GM12878 (cell line): ENCODE results near the gene ADAM33. TPM values are rescaled to one million over a fixed set of nuclear protein-coding genes. Genes with fewer than 3 reads are reported as not detected.

ENCODE experiments used
- ATAC-seq: fragments of 200-7000 bp; cut with Tn5 transposase; 3 replicates; pipeline ENCODE4 v1.9.1; 2020; ENCODE audit warnings: mild to moderate bottlenecking, moderate library complexity
- BruUV-seq: library from RNA; stranded (reverse); fragments of 400-500 nt; replicated peaks from 2 replicates; lab custom pipeline; 2021; lab: Mats Ljungman, UMichigan
- CTCF ChIA-PET: fragments of 300-600 bp; sonication (Branson Sonifier 250); formaldehyde crosslinking; extraction: SDS; loops from one replicate; lab custom pipeline; 2021; ENCODE audit warnings: inconsistent platforms; lab: Yijun Ruan, JAX
- POLR2A ChIA-PET: fragments of 350-600 bp; formaldehyde crosslinking; extraction: SDS; loops from one replicate; lab custom pipeline; 2021; ENCODE audit warnings: inconsistent platforms; lab: Charles Lee
- RAD21 ChIA-PET: fragments of 300-600 bp; sonication (Branson Sonifier 250); formaldehyde crosslinking; loops from one replicate; lab custom pipeline; 2023; ENCODE audit warnings: antibody characterized with exemption; ENCODE audit not compliant: unreplicated experiment; lab: Charles Lee
- SMC1A ChIA-PET: fragments of 300-600 bp; sonication (Branson Sonifier 250); formaldehyde crosslinking; loops from one replicate; lab custom pipeline; 2023; ENCODE audit not compliant: unreplicated experiment, uncharacterized antibody; lab: Charles Lee
- DNase-seq: peaks from one replicate; pipeline ENCODE4 v3.0.0-alpha.2; 2011; ENCODE audit warnings: low read depth, low spot score
- FAIRE-seq: peaks from 3 replicates; lab custom pipeline; 2011; peaks lifted over from hg19 to GRCh38; lab: Jason Lieb, UNC
- H2AFZ ChIP-seq: 2 replicates; pipeline ENCODE4 v1.6.0; 2011; ENCODE audit warnings: low read depth, low read length, control low read depth; ENCODE audit not compliant: control insufficient read depth
- H3K27ac ChIP-seq: 2 replicates; pipeline ENCODE4 v1.5.1; 2011; ENCODE audit warnings: control low read depth; ENCODE audit not compliant: control insufficient read depth, insufficient read depth
- H3K27me3 ChIP-seq, 2 experiments: replicated peaks in 1 of 2; 2 replicates each; pipeline versions ENCODE4 v1.6.0 to v1.6.1; 2011; ENCODE audit warnings: low read length in 1 of 2; ENCODE audit not compliant: control insufficient read depth in 2 of 2, insufficient read depth in 2 of 2
- H3K36me3 ChIP-seq, 2 experiments: 2 replicates each; pipeline ENCODE4 v1.5.1; 2011; ENCODE audit warnings: low read length in 1 of 2; ENCODE audit not compliant: control insufficient read depth in 2 of 2, insufficient read depth in 2 of 2
- H3K4me1 ChIP-seq: 2 replicates; pipeline ENCODE4 v1.6.1; 2011; ENCODE audit warnings: mild to moderate bottlenecking, low read length, moderate library complexity, mixed read lengths; ENCODE audit not compliant: control insufficient read depth, insufficient read depth
- H3K4me2 ChIP-seq: 2 replicates; pipeline ENCODE4 v1.6.0; 2011; ENCODE audit warnings: control low read depth; ENCODE audit not compliant: control insufficient read depth, insufficient read depth
- H3K4me3 ChIP-seq: fragments of 200-600 bp; sonication (generic); 2 replicates; pipeline ENCODE4 v1.5.1; 2016
- H3K79me2 ChIP-seq: 2 replicates; pipeline ENCODE4 v1.6.0; 2011; ENCODE audit warnings: low read length; ENCODE audit not compliant: control insufficient read depth, insufficient read depth
- H3K9ac ChIP-seq: 2 replicates; pipeline ENCODE4 v1.8.0; 2011; ENCODE audit warnings: low read length, control low read depth, mixed read lengths; ENCODE audit not compliant: control insufficient read depth, insufficient read depth
- H3K9me3 ChIP-seq: replicated peaks from 3 replicates; pipeline ENCODE4 v1.5.1; 2011; ENCODE audit warnings: mild to moderate bottlenecking, low read length; ENCODE audit not compliant: control insufficient read depth, insufficient read depth
- H4K20me1 ChIP-seq: 2 replicates; pipeline ENCODE4 v1.6.0; 2011; ENCODE audit not compliant: control insufficient read depth, insufficient read depth
- BACH1 ChIP-seq: fragments of 450-650 bp; IDR thresholded peaks from 2 replicates; pipeline ENCODE4 v1.6.1; 2017; ENCODE audit warnings: mild to moderate bottlenecking, borderline replicate concordance
- BHLHE40 ChIP-seq, 2 experiments: fragments of 450-650 bp in 1 of 2; IDR thresholded peaks; 2 replicates each; pipeline ENCODE4 v1.6.1; 2011 to 2017; ENCODE audit warnings: low read depth in 2 of 2, borderline replicate concordance in 1 of 2, improper control_type of control experiment in 1 of 2, low read length in 1 of 2, mild to moderate bottlenecking in 1 of 2
- CHD2 ChIP-seq: IDR thresholded peaks from 2 replicates; pipeline ENCODE4 v1.6.1; 2011; ENCODE audit warnings: low read depth, low read length, improper control_type of control experiment, borderline replicate concordance
- GATAD2B ChIP-seq: fragments of 450-650 bp; conservative IDR thresholded peaks from 2 replicates; pipeline ENCODE4 v1.6.1; 2017; ENCODE audit warnings: low read depth, mild to moderate bottlenecking, moderate library complexity
- NFIC ChIP-seq: IDR thresholded peaks from 2 replicates; pipeline ENCODE4 v1.6.1; 2012; ENCODE audit warnings: low read depth, mild to moderate bottlenecking, inconsistent platforms, low read length, moderate library complexity
- POLR2AphosphoS5 ChIP-seq: IDR thresholded peaks from 2 replicates; pipeline ENCODE4 v1.6.1; 2011; ENCODE audit warnings: mild to moderate bottlenecking, low read length, inconsistent platforms
- RAD51 ChIP-seq: fragments of 450-650 bp; IDR thresholded peaks from 2 replicates; pipeline ENCODE4 v1.6.1; 2016; ENCODE audit warnings: moderate library complexity, mild to moderate bottlenecking, inconsistent platforms
- RUNX3 ChIP-seq: IDR thresholded peaks from 2 replicates; pipeline ENCODE4 v1.6.1; 2012; ENCODE audit warnings: low read length, inconsistent platforms
- SRF ChIP-seq, 2 experiments: IDR thresholded peaks; 2 replicates each; pipeline ENCODE4 v1.6.1; 2011; ENCODE audit warnings: low read depth in 2 of 2, low read length in 2 of 2, mild to moderate bottlenecking in 1 of 2, moderate library complexity in 1 of 2
- TCF3 ChIP-seq: IDR thresholded peaks from 2 replicates; pipeline ENCODE4 v1.6.1; 2012; ENCODE audit warnings: low read depth, mild to moderate bottlenecking, low read length, borderline replicate concordance; ENCODE audit not compliant: insufficient read depth
- ZBED1 ChIP-seq: IDR thresholded peaks from 2 replicates; pipeline ENCODE4 v1.6.1; 2016; ENCODE audit warnings: borderline replicate concordance
- WGBS: methylation state at CpG from one replicate; pipeline ENCODE4 v1.1.6; 2016; ENCODE audit warnings: low lambda C conversion rate; ENCODE audit not compliant: insufficient replicate concordance, insufficient coverage; ENCODE audit errors: missing lambda C conversion rate; 5-methylcytosine and 5-hydroxymethylcytosine counted together
- in situ Hi-C: fragments of 300-500 bp; cut with MboI; formaldehyde crosslinking; loops from 9 replicates; pipeline ENCODE4 v1.14.3; 2018; ENCODE audit warnings: mixed read lengths
- intact Hi-C: fragments of 100-400 bp; cut with micrococcal nuclease; formaldehyde crosslinking; loops from one replicate; pipeline ENCODE4 v1.14.2; 2022; ENCODE audit not compliant: unreplicated experiment
- polyA plus RNA-seq, 11 experiments: library from polyadenylated mRNA; depleted of rRNA in 4 of 11; unstranded in 6 of 11; stranded (reverse) in 5 of 11; fragments of >200 nt; fragmentation: Nextera tagmentation in 4 of 11; fragmentation: Illumina TruSeq in 1 of 11; extraction: Ambion mirVana in 4 of 11; extraction: Trizol in 1 of 11; gene quantifications; 1 replicate in 1 of 11; 2 replicates in 10 of 11; pipeline versions ENCODE4 v1.2.1 to v1.2.3, GENCODE V29; 2011 to 2016; ENCODE audit warnings: inconsistent platforms in 2 of 11, missing spikeins in 2 of 11, low read depth in 1 of 11
- total RNA-seq, 4 experiments: library from RNA; depleted of rRNA in 3 of 4; stranded (reverse); fragments of >200 nt in 3 of 4; fragmentation: Illumina TruSeq in 1 of 4; extraction: Trizol in 1 of 4; gene quantifications; 2 replicates each; pipeline versions ENCODE4 v1.2.1 to v1.2.3, GENCODE V29; 2013 to 2021
- TF ChIP-seq, protein P1 (sequence below): fragments of 450-650 bp; IDR thresholded peaks from 2 replicates; pipeline ENCODE4 v1.6.1; 2017; ENCODE audit warnings: antibody characterized with exemption, mild to moderate bottlenecking, moderate library complexity
- TF ChIP-seq, protein P2 (sequence below), 3 experiments: IDR thresholded peaks in 2 of 3; conservative IDR thresholded peaks in 1 of 3; 2 replicates each; pipeline ENCODE4 v1.5.1; 2011; ENCODE audit warnings: low read depth in 3 of 3, low read length in 3 of 3, mild to moderate bottlenecking in 3 of 3, control low read depth in 2 of 3, moderate library complexity in 2 of 3, inconsistent platforms in 1 of 3, mixed read lengths in 1 of 3; ENCODE audit not compliant: control insufficient read depth in 2 of 3, insufficient read depth in 1 of 3; ENCODE audit errors: extremely low read depth in 1 of 3
- TF ChIP-seq, protein P3 (sequence below): IDR thresholded peaks from 2 replicates; pipeline ENCODE4 v1.6.1; 2012; ENCODE audit warnings: low read depth, low read length, improper control_type of control experiment

The ADAM33 gene
- total and polyA plus RNA-seq, 10 of the 15 experiments (the other 5 are each of a cell fraction or from before 2014, with no cell fraction given), result not detected

DNA sequence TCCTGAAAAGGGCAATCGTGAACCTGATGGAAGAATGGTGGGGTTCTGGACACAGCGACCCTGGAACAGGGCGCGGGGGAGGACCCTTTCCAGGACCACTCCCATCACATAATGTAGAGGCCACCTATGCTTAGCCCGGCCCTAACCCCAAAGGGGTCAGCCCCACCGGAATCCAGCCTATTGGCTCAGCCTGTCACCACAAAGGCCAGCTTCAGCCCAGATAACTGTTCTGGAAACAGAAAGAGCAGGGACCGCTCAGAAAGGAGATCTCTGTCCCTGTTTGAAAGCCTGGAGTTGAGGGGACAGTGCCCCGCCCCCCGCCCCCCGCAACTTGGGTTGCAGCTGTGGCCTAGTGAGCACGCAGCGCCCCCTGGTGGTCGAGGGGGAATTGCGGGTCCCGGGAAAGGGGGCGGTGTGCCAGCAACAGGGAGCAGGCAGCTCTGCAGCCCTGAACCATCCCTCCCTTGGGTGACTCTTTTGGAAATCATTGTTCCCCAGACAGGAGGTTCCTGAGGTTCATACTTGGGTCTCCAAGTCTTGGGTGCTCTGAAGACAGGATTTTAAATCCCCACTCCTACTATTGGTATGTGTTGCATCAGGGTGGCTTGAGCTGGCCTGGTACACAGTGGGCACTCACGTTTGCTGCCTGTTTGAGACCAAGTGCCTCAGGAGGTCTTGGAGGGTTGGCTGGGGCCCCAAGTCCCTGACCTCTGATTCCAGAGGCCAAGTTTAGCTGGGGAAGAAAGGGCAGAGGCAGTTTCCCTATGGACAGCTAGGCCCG is 29.1 kb upstream of the ADAM33 start:
- Histone ChIP-seq H4K20me1 (no peaks in the 10 kb centered on the region), H3K27ac (no peak overlapping the region), H2AFZ (no peak overlapping the region; the same call in 1 of the 2 replicates), H3K4me2 (no peak overlapping the region), H3K4me3 (no peak overlapping the region), H3K27me3 (no peaks in the 10 kb centered on the region), H3K9ac (no peak overlapping the region), H3K36me3 (no peaks in the 10 kb centered on the region), H3K9me3 (no peaks in the 10 kb centered on the region), H3K79me2 (no peaks in the 10 kb centered on the region), H3K4me1 (peaks cover 5% of the 10 kb centered on the region)
- WGBS, result 15% methylated on average over 18 of the region's 18 CpGs
- ChIA-PET CTCF (interaction anchor here (0.6 to 3.8 kb wide), 43 partner anchors 8 to 1627 kb away, joined by 3 to 51 read pairs (median 4); partner anchors contain the start of gene ADISSP), SMC1A (interaction anchor here (0.5 to 2.4 kb wide), 7 partner anchors 25 to 162 kb away, joined by 3 to 22 read pairs (median 4); no protein-coding TSS in a partner anchor), RAD21 (interaction anchor here (0.8 to 2.4 kb wide), 4 partner anchors 14 to 148 kb away, joined by 3 to 14 read pairs (median 8); no protein-coding TSS in a partner anchor), POLR2A (interaction anchor here (0.9 kb wide), 1 partner anchor 148 kb away, joined by 3 read pairs; no protein-coding TSS in a partner anchor)
- intact Hi-C loops, result loop anchor here (1.0 to 10.0 kb wide), 4 partner anchors 35 to 494 kb away; no protein-coding TSS in a partner anchor
- no TSS peak for BruUV-seq
- in situ Hi-C loops, result no loop called here
- peak; percentile 89 for ATAC-seq
- DNase-seq, result no peak
- FAIRE-seq, result peak; percentile 79
- TF ChIP-seq, protein P1, sequence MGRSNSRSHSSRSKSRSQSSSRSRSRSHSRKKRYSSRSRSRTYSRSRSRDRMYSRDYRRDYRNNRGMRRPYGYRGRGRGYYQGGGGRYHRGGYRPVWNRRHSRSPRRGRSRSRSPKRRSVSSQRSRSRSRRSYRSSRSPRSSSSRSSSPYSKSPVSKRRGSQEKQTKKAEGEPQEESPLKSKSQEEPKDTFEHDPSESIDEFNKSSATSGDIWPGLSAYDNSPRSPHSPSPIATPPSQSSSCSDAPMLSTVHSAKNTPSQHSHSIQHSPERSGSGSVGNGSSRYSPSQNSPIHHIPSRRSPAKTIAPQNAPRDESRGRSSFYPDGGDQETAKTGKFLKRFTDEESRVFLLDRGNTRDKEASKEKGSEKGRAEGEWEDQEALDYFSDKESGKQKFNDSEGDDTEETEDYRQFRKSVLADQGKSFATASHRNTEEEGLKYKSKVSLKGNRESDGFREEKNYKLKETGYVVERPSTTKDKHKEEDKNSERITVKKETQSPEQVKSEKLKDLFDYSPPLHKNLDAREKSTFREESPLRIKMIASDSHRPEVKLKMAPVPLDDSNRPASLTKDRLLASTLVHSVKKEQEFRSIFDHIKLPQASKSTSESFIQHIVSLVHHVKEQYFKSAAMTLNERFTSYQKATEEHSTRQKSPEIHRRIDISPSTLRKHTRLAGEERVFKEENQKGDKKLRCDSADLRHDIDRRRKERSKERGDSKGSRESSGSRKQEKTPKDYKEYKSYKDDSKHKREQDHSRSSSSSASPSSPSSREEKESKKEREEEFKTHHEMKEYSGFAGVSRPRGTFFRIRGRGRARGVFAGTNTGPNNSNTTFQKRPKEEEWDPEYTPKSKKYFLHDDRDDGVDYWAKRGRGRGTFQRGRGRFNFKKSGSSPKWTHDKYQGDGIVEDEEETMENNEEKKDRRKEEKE, result no peak
- TF ChIP-seq CHD2 (0 out of 2 replicates have a peak, but pooled peaks have one; percentile 26), TCF3 (0 out of 2 replicates have a peak, but pooled peaks have one; percentile 57), RUNX3 (0 out of 2 replicates have a peak, but pooled peaks have one; percentile 10), SRF (IDR thresholded peaks at IDR 0.05; ENCODE audit: low read depth in 2 of 2, low read length in 2 of 2) (0 out of 4 replicates have a peak, but pooled peaks of 1 of the 2 experiments have one; percentile 13), POLR2AphosphoS5 (no peak), BHLHE40 (IDR thresholded peaks at IDR 0.05; ENCODE audit: borderline replicate concordance in 1 of 2, low read depth in 2 of 2, low read length in 1 of 2) (peak in 1 of 2 experiments; percentile 21; a peak in 1 of 4 replicates), NFIC (no peak), BACH1 (no peak), GATAD2B (no peak), RAD51 (no peak), ZBED1 (no peak)
- TF ChIP-seq, protein P2, sequence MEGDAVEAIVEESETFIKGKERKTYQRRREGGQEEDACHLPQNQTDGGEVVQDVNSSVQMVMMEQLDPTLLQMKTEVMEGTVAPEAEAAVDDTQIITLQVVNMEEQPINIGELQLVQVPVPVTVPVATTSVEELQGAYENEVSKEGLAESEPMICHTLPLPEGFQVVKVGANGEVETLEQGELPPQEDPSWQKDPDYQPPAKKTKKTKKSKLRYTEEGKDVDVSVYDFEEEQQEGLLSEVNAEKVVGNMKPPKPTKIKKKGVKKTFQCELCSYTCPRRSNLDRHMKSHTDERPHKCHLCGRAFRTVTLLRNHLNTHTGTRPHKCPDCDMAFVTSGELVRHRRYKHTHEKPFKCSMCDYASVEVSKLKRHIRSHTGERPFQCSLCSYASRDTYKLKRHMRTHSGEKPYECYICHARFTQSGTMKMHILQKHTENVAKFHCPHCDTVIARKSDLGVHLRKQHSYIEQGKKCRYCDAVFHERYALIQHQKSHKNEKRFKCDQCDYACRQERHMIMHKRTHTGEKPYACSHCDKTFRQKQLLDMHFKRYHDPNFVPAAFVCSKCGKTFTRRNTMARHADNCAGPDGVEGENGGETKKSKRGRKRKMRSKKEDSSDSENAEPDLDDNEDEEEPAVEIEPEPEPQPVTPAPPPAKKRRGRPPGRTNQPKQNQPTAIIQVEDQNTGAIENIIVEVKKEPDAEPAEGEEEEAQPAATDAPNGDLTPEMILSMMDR (IDR thresholded peaks at IDR 0.05 in 2 of 3, conservative IDR thresholded peaks at IDR 0.05 in 1 of 3; ENCODE audit: control insufficient read depth in 2 of 3, extremely low read depth in 1 of 3, insufficient read depth in 1 of 3, low read depth in 3 of 3, low read length in 3 of 3), result peak; percentile 84 to 93 (median 85)
- TF ChIP-seq, protein P3, sequence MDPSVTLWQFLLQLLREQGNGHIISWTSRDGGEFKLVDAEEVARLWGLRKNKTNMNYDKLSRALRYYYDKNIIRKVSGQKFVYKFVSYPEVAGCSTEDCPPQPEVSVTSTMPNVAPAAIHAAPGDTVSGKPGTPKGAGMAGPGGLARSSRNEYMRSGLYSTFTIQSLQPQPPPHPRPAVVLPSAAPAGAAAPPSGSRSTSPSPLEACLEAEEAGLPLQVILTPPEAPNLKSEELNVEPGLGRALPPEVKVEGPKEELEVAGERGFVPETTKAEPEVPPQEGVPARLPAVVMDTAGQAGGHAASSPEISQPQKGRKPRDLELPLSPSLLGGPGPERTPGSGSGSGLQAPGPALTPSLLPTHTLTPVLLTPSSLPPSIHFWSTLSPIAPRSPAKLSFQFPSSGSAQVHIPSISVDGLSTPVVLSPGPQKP, result no peak
